HG03571 (cell line): ENCODE measurements around the gene DNAAF5.
"Not testable (repeated sequence)": the region's sequence is repeated elsewhere in the genome, so short reads cannot be mapped to it uniquely, and the experiment has no call there.

ENCODE experiments used
- ATAC-seq: cut with Tn5 transposase; IDR thresholded peaks from one replicate; pipeline ENCODE4 v1.9.1; 2021; ENCODE audit not compliant: unreplicated experiment

The DNAAF5 gene

GRCh38 chr7:802500-803242 lies 76.2 kb downstream of the DNAAF5 start:
- ATAC-seq: no peak

- ATAC-seq: no peak
Observed at GRCh38 chr7:803243-803635, 76.7 kb downstream of the DNAAF5 start.

- not testable (repeated sequence) for ATAC-seq
Observed at GRCh38 chr7:803796-804195, 77.3 kb downstream of the DNAAF5 start.

- ATAC-seq: no peak
Observed at GRCh38 chr7:805261-805660, 78.8 kb downstream of the DNAAF5 start.

GRCh38 chr7:815284-816216 lies 89.1 kb downstream of the DNAAF5 start:
- no peak for ATAC-seq

- ATAC-seq: peak; percentile 83
Observed at GRCh38 chr7:816300-816750, 89.8 kb downstream of the DNAAF5 start.

- no peak for ATAC-seq
Observed at GRCh38 chr7:816751-817671, 90.5 kb downstream of the DNAAF5 start.

GRCh38 chr7:818031-818699 lies 91.7 kb downstream of the DNAAF5 start:
- ATAC-seq: no peak

- ATAC-seq: no peak
Observed at GRCh38 chr7:820341-820740, 93.8 kb downstream of the DNAAF5 start.

GRCh38 chr7:821688-822087 lies 95.2 kb downstream of the DNAAF5 start:
- no peak for ATAC-seq

GRCh38 chr7:822692-823276 lies 96.3 kb downstream of the DNAAF5 start:
- no peak for ATAC-seq

- ATAC-seq: no peak
Observed at GRCh38 chr7:823649-824048, 97.2 kb downstream of the DNAAF5 start.

- no peak for ATAC-seq
Observed at GRCh38 chr7:824081-824480, 97.6 kb downstream of the DNAAF5 start.

- no peak for ATAC-seq
Observed at GRCh38 chr7:824664-825063, 98.2 kb downstream of the DNAAF5 start.

GRCh38 chr7:825386-825785 lies 98.9 kb downstream of the DNAAF5 start:
- no peak for ATAC-seq

GRCh38 chr7:826230-826917 lies 99.9 kb downstream of the DNAAF5 start:
- ATAC-seq: no peak

- ATAC-seq: no peak
Observed at GRCh38 chr7:828793-829561, 102.5 kb downstream of the DNAAF5 start.

GRCh38 chr7:830069-830468 lies 103.6 kb downstream of the DNAAF5 start:
- no peak for ATAC-seq
